ENCODE measurements around the gene EFNA5.

DNA sequence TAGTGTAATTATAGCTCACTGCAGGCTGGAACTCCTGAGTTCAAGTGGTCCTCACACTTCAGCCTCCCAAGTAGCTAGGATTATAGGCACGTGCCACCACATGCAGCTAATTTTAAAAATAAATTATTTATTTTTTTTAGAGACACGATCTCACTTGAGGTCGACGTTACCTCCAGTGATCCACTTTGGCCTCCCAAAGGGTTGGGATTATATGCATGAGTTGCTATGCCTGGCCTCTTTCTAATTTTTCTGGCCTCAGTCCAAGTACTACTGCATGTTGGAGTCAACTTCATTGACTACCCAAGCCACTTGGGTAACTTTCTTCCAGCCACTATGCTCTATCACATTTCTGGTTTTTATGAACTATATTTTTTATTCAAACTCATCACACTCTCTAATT lies 148.3 kb downstream of the EFNA5 start:
- TF ChIP-seq POLR2A (IDR thresholded peaks at IDR 0.05; ENCODE audit: borderline replicate concordance, extremely low read depth, insufficient read depth, insufficient read length), result no peak
- TF ChIP-seq, protein P1, sequence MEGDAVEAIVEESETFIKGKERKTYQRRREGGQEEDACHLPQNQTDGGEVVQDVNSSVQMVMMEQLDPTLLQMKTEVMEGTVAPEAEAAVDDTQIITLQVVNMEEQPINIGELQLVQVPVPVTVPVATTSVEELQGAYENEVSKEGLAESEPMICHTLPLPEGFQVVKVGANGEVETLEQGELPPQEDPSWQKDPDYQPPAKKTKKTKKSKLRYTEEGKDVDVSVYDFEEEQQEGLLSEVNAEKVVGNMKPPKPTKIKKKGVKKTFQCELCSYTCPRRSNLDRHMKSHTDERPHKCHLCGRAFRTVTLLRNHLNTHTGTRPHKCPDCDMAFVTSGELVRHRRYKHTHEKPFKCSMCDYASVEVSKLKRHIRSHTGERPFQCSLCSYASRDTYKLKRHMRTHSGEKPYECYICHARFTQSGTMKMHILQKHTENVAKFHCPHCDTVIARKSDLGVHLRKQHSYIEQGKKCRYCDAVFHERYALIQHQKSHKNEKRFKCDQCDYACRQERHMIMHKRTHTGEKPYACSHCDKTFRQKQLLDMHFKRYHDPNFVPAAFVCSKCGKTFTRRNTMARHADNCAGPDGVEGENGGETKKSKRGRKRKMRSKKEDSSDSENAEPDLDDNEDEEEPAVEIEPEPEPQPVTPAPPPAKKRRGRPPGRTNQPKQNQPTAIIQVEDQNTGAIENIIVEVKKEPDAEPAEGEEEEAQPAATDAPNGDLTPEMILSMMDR (IDR thresholded peaks at IDR 0.05 in 2 of 3, conservative IDR thresholded peaks at IDR 0.05 in 1 of 3; ENCODE audit: borderline replicate concordance in 1 of 3, insufficient read depth in 1 of 3, low read depth in 2 of 3, low read length in 2 of 3), result no peak
- no peak for TF ChIP-seq SRF (IDR thresholded peaks at IDR 0.05; ENCODE audit: low read depth)
- no peak for TF ChIP-seq EZH2phosphoT487 (IDR thresholded peaks at IDR 0.05; ENCODE audit: borderline replicate concordance)
- no peak for TF ChIP-seq ZFX (IDR thresholded peaks at IDR 0.05)
- TF ChIP-seq CEBPB (IDR thresholded peaks at IDR 0.05; ENCODE audit: low read depth), result no peak
- TF ChIP-seq, protein P2, sequence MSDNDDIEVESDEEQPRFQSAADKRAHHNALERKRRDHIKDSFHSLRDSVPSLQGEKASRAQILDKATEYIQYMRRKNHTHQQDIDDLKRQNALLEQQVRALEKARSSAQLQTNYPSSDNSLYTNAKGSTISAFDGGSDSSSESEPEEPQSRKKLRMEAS (IDR thresholded peaks at IDR 0.05), result no peak
- TF ChIP-seq RAD21 (IDR thresholded peaks at IDR 0.05; ENCODE audit: low read depth), result no peak
- no peak for TF ChIP-seq EZH2 (IDR thresholded peaks at IDR 0.05)
- no peak for TF ChIP-seq REST (IDR thresholded peaks at IDR 0.05; ENCODE audit: low read depth)
